22Rv1 (cell line): ENCODE results near the gene SNRPA1.
A peak's percentile ranks its signal among the peaks of the same experiment; 100 is the strongest.

Source experiments
- H3K27ac ChIP-seq: fragments of 450-650 bp; 2 replicates; pipeline ENCODE4 v1.5.1; 2017
- CTCF ChIP-seq: fragments of 450-650 bp; IDR thresholded peaks from 2 replicates; pipeline ENCODE4 v1.5.1; 2017; ENCODE audit warnings: mild to moderate bottlenecking
- ZFX ChIP-seq: fragments of 450-650 bp; IDR thresholded peaks from 2 replicates; pipeline ENCODE4 v1.6.1; 2017; ENCODE audit warnings: antibody characterized with exemption, borderline replicate concordance

The SNRPA1 gene

GRCh38 chr15:101264011-101264410 lies 31.0 kb downstream of the SNRPA1 start:
- TF ChIP-seq CTCF: no peak
- no peak for TF ChIP-seq ZFX
- H3K27ac ChIP-seq: no peak overlapping the region

DNA sequence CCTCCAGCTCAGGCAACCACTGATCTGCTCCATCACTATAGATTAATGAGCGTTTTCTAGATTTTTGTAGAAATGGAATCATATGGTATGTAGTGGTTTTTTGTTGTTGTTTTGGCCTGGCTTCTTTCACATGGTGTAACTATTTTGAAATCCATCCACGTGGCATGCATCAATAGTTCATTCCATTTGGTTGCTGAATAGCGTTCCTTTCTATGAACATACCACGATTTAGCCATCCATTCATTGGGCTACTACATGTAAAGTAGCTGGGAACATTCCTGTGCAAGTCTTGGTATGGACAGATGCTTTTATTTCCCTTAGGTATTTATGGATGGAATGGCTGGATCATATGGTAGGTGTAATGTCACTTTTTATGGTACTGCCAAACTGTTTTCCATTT lies 32.5 kb downstream of the SNRPA1 start:
- no peak overlapping the region for H3K27ac ChIP-seq
- TF ChIP-seq CTCF: no peak
- no peak for TF ChIP-seq ZFX

GRCh38 chr15:101258238-101259144 lies 36.6 kb downstream of the SNRPA1 start:
- no peak overlapping the region for H3K27ac ChIP-seq
- no peak for TF ChIP-seq ZFX
- TF ChIP-seq CTCF: peak; percentile 83

DNA sequence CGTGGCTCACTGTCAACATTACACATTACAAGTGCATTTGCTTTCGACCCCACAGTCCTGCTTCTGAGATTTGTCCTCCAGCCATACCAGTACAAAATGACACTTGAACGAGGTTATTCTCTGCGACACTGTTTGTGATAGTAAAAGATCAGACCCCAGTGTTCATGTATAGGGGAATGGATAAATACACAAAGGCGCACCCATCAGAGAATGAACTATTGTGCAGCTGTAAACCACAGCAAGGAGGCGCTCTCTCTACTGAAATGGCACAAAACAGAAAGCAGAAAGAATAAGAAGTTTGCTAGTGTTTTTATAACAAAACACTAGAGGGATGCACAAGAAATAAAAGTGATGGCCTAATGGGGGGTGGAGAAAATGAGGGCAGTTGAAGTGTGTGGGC lies 38.3 kb downstream of the SNRPA1 start:
- TF ChIP-seq CTCF (no peak; the same call in 1 of the 2 replicates), ZFX (no peak)
- H3K27ac ChIP-seq: no peak overlapping the region

DNA sequence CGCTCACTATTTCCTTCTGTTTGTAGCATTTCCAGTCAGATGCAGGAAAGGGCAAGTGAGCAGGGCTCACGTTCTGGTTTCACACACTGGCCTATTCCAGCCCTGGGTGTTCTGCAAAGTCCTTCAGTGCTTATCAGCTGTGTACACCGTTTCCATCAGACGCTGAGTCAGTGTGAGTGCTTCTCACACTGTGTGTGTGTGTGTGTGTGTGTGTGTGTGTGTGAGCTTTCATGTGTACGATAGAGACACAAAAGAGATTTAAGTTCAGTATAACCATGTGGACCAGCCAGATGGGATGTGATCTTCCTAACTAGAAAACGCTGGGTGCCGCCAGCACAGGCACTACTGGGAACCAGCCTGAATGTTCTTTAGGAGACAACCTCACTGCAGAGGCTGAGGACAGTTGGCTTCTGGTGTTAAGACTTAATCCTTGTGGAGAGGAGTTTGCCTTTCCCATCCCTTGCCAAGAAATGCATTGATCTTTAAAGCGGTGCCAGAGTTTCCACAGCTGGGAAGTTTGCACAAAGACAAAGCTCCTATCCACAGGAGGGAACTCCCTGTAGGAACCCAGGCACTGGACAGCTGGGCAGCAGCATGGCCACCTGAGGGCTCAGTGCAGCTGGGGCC lies 39.3 kb downstream of the SNRPA1 start:
- TF ChIP-seq CTCF (no peak), ZFX (no peak)
- H3K27ac ChIP-seq: no peak overlapping the region

DNA sequence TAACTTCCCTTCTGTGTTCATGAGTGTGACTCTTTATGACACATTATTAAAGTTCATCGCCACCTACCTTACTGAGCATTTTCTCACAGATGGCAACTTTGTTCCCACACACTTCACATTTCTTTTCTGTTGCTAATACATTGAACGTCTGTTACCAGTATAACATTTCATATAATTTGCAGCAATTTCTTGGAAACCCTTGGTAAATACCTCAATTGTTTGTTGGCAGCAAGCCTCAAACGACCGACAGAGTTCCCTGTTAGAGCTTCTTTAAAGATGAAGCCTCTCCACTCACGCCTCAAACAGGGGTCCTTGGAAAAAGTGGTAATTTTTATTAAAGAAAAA lies 40.0 kb downstream of the SNRPA1 start:
- TF ChIP-seq ZFX (no peak), CTCF (no peak)
- no peak overlapping the region for H3K27ac ChIP-seq
